22Rv1 (cell line): ENCODE data around the gene RFTN1.

Experiments
- H3K27ac ChIP-seq: fragments of 450-650 bp; 2 replicates; pipeline ENCODE4 v1.5.1; 2017
- ZFX ChIP-seq: fragments of 450-650 bp; IDR thresholded peaks from 2 replicates; pipeline ENCODE4 v1.6.1; 2017; ENCODE audit warnings: antibody characterized with exemption, borderline replicate concordance
- TF ChIP-seq, protein P1 (sequence below): fragments of 450-650 bp; IDR thresholded peaks from 2 replicates; pipeline ENCODE4 v1.5.1; 2017; ENCODE audit warnings: mild to moderate bottlenecking

RFTN1 gene

DNA sequence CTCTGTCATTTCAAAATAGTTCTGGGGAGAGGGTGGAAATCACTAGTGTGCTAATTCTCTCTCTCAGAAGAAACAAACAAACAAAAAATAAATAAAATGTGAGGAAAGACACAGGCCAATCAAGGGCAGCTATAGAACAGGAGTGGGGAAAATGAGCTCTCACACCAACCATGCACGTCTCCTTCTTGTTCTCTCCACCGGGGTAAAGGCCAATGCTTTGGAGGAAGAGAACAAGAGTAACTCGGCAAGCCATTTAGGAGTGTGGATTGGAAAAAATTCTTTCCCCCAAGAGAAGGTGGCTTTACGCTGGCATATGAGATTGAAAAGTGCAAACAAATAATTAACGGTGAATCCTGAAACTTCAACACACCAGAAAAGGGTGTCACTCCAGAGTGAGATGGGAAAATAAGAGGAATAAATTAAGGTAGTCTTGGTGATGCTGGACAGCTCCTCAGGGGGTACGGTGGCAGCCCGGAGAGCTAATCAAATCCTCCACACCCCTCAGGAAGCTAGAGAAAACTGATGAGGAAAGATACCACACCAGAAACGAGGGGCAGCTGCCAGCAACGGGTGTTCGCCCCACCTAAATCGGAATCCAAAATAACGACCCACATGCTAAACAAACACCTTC is 88.0 kb downstream of the RFTN1 start:
- TF ChIP-seq, protein P1, sequence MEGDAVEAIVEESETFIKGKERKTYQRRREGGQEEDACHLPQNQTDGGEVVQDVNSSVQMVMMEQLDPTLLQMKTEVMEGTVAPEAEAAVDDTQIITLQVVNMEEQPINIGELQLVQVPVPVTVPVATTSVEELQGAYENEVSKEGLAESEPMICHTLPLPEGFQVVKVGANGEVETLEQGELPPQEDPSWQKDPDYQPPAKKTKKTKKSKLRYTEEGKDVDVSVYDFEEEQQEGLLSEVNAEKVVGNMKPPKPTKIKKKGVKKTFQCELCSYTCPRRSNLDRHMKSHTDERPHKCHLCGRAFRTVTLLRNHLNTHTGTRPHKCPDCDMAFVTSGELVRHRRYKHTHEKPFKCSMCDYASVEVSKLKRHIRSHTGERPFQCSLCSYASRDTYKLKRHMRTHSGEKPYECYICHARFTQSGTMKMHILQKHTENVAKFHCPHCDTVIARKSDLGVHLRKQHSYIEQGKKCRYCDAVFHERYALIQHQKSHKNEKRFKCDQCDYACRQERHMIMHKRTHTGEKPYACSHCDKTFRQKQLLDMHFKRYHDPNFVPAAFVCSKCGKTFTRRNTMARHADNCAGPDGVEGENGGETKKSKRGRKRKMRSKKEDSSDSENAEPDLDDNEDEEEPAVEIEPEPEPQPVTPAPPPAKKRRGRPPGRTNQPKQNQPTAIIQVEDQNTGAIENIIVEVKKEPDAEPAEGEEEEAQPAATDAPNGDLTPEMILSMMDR: no peak
- TF ChIP-seq ZFX: no peak
- H3K27ac ChIP-seq: no peak overlapping the region

DNA sequence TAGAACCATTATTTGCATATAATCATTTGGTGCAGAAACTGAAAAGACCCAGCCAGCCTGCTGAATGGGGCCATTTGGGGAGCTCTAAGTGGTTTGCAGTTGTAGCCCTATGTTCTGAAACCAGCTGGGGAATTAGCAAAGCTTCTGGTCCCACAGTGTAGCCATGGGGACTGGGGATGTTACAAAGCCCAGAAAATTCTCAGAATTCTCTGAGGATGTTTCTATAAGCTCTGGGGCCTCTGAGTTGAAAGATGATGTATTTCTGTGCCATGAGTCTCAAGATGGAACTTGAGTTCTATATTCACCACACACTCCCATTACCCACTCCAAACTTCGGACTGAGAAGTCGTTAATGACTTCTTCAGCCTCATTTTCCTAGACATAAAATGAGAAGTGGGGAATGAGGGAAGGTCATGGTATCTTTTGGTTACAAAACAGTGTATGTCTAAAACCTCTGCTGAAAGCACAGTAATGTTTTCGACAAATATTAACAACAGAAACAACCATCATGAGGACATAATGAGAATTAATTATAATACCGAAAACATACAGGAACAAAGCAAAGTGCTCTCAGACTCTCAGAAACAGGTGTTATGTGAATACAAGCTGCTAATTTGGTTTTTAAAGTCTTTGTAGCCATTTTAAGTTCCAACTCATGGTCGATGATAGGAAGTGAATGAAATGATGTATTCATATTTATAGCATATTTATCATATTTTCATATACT is 89.4 kb downstream of the RFTN1 start:
- no peak overlapping the region for H3K27ac ChIP-seq
- TF ChIP-seq, protein P1: no peak
- no peak for TF ChIP-seq ZFX

DNA sequence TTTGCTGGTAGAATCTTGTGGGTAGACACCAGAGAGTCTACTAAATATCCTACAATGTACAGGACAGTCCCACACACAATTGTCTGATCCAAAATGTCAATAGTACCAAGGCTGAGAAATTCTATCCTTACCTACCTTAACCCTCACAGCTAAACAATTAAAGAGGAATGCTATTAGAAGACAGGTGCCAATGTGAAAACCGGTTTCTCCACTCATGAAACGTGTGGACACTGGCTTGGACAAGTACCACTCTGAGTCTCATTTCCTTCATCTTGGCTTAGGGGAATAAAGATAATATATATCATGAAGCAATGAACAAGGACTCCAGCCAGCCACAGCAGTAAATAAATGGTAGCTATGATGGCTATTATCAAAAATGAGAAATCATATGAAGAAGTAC is 90.2 kb downstream of the RFTN1 start:
- H3K27ac ChIP-seq: no peak overlapping the region
- TF ChIP-seq ZFX: no peak
- TF ChIP-seq, protein P1: no peak

DNA sequence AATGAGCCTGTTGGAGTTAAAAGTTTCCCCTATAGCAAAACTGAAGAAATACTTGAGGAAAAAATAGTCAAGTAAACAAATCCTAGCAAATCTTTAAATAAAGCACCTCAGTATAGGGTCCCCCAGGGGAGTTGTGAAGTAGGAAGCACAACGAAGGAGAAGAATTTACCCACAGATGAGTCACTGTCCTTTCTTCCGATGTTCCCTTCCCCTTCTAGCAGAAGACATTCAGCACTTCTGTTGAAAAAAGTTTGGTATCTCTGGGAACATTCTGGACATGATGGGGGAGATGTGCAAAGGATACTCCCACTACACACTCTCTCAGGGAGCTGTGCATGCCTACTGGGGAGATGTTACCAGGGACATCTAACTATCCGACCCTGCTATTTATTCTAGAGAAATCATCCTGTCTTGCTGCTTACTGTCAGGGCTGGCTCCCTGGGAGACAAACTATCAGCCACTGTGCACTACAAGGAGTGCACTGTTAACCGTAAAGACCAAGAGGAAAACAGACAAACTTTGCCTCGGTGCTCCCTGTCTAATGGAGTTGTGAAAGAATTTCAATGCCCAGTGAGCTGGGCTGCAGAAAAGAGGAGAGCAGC is 93.8 kb downstream of the RFTN1 start:
- TF ChIP-seq, protein P1: no peak
- TF ChIP-seq ZFX: no peak
- H3K27ac ChIP-seq: no peak overlapping the region

DNA sequence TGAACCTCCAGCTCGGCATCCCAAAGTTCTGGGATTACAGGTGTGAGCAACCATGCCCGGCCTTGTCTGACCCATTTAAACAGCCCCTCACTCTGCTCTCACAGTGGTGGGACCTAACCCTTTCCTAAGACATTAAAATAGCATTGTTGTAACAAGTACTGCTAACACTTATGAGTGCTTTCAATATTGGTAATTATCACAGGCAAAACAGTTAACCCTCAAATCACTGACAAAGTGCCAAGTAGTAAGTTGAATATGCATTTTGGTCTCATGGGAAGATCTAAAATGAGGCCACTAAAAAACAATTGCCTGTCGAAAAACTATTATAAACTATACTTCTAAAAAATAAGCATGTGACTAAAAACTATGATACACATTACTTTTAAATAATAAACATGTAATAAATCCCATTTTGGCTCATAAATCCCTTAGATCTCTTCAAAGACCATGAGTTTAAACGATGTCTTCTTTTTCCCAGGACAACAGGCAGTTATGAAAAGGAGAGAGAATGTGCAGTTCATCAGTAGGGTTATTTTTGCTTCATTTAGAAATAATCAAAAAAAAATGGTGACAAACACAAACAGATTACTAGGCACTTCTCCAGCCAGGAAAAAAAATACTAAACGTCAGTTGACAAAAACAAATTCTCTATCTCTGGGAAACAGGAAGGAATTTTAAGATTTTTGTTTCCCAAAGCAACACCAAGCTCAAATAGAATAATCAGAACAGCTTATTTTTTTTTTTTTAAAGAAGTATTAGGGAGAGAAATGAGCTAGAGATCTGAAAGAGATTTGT is 95.4 kb downstream of the RFTN1 start:
- no peak overlapping the region for H3K27ac ChIP-seq
- no peak for TF ChIP-seq ZFX
- TF ChIP-seq, protein P1: no peak

DNA sequence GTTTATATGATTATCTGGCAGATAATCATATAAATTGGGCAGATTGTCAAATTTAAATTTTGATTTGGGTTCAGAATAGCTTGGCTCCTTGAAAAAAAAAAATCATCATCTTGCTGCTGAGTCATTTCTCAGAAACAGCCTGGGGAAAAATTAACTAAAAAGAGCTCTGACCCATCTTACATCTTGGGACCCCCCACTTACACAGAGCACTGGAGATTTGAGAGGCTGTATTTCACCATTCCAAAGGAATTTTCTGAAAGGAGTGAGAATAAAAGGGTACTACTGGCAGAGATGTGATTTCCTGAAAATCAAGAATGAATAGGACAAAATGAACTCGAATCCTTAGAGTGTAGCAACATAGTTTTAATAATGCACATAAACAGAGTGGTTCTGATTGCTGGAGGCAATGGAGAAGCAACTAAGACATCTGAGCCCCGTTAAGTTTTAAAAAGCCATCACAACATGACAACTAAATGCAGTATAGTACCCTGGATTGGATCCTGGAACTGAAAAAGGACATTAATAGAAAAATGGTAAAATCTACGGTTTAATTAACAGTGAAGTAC is 97.5 kb downstream of the RFTN1 start:
- TF ChIP-seq, protein P1: no peak
- TF ChIP-seq ZFX: no peak

More for the DNA sequence above, 97.5 kb downstream of the RFTN1 start:
- no peak overlapping the region for H3K27ac ChIP-seq
